AG09319 (cell line): ENCODE results near the gene C9orf57.
"Not testable (repeated sequence)": the region's sequence is repeated elsewhere in the genome, so short reads cannot be mapped to it uniquely, and the experiment has no call there.

Source experiments
- DNase-seq: peaks from one replicate; pipeline ENCODE4 v3.0.0-alpha.2; 2010; ENCODE audit warnings: low read depth; ENCODE audit errors: extremely low read depth
- TF ChIP-seq, protein P1 (sequence below): IDR thresholded peaks from 2 replicates; pipeline ENCODE4 v1.5.1; 2011; ENCODE audit warnings: low read depth, mild to moderate bottlenecking, inconsistent platforms, low read length, moderate library complexity

The C9orf57 gene

DNA sequence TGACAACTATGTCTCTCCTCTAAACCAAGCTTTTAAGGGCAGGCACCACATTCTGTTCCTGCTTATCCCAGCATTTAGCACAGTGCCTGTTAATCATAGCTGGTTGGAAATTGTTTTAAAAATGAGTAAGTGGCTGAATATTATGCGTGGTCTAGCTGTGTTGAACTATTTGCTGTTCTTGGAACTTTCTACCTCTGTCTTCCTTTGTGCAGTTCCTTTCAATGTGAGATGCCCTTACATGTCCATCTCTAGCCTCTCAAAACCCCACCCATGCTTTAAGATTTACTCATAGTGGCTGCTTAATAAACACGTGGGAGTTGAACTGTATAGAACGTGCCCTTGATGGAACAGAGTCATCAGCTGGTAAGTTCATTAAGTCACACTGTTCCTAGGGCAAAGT, 34.5 kb downstream of the C9orf57 start:
- DNase-seq = no peak
- TF ChIP-seq, protein P1, sequence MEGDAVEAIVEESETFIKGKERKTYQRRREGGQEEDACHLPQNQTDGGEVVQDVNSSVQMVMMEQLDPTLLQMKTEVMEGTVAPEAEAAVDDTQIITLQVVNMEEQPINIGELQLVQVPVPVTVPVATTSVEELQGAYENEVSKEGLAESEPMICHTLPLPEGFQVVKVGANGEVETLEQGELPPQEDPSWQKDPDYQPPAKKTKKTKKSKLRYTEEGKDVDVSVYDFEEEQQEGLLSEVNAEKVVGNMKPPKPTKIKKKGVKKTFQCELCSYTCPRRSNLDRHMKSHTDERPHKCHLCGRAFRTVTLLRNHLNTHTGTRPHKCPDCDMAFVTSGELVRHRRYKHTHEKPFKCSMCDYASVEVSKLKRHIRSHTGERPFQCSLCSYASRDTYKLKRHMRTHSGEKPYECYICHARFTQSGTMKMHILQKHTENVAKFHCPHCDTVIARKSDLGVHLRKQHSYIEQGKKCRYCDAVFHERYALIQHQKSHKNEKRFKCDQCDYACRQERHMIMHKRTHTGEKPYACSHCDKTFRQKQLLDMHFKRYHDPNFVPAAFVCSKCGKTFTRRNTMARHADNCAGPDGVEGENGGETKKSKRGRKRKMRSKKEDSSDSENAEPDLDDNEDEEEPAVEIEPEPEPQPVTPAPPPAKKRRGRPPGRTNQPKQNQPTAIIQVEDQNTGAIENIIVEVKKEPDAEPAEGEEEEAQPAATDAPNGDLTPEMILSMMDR = no peak

DNA sequence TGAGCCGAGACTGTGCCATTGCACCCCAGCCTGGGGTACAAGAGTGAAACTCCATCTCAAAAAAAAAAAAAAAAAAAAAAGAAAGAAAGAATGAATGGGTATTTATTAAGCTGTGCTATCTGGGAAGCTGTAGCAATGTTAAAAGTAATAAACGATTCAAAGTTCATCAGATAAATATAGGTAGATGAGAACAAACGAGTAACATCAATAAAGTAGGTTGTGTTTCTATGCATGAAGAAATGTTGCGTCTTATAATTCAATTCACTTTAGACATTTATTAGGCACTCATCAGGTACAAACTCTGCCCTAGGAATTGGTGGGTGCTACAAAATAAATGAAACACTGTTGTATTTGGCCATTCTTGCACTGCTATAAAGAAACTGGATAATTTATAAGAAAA, 36.8 kb downstream of the C9orf57 start:
- DNase-seq = no peak
- TF ChIP-seq, protein P1 = no peak

DNA sequence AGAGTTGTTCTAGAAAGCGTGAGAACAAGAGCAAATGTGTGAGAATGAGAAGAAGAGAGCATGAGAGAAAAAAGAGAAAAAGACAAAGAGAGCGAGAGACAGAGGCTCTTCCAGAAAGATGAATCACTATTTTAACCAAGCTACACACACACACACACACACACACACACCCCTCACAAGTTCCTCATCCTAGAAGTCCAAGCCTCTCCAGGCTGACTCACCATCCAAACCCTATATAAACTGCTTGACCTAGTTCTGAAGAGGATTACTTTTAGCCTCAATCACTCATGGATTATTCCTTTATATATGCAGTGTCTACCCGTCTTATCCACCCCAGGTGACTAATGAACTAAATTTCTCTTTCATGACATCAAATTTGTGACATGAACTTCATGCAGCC, 37.6 kb downstream of the C9orf57 start:
- TF ChIP-seq, protein P1 = no peak
- DNase-seq = no peak

DNA sequence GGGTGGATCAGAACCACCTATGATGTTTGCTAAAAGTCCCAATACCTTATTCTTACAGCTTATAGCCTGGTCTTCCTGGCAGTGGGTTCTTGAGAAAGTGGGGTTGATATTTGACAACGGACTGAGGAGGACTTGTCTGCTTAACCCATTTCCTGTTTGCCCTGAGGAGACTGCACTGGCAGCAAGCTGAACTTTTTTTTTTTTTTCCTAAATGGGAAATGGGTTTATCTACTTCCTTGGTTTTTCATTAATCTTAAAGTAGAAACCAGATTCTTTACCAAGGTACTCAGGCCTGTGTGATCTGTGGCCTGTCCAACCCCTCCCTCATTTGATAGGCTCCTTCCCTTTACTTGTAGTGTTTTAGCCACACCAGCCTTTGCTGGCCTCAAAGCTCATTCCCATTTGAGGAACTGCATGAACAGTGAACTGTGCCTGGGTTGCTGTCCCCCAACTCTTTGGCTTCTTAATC, 47.1 kb downstream of the C9orf57 start:
- TF ChIP-seq, protein P1 = no peak
- DNase-seq = no peak

DNA sequence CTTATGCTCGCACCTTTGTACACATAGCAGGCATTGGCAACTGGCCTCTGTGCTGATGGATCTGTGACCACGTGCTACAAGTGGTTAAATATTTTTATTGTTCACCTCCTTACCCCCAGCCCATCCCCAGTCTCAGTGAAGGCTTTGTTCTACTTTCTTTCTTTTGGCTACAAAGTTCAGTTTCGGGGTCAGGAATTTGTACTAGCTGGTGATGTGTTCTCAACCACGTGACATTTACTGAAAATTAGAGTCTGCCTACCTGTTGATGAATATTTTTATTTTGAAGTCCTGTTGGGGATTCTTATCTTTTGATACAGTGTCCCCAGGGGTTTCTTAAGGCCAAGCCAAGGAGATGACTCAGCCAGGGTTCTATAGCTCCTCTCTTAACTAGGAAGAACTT, 47.8 kb downstream of the C9orf57 start:
- DNase-seq = no peak
- TF ChIP-seq, protein P1 = no peak

DNA sequence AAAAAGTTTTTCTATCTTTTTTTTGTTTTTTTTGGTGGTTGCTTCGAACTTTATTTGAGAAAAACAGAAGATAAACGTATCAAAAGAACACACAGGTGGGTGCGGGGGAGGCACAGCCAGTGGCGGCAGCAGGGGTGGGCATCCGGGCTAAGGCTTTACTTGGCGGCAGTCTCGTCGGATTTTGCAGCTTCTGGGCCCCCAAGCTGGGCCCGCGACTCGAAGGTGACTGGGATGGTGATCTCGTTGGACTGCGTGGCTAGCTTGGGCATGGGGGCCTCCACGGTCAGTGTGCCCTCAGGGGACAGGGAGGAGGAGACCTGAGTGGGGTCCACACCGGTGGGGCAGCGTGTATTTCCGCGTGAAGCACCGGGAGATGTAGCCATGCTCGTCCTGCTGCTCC, 52.7 kb downstream of the C9orf57 start:
- DNase-seq = not testable (repeated sequence)

DNA sequence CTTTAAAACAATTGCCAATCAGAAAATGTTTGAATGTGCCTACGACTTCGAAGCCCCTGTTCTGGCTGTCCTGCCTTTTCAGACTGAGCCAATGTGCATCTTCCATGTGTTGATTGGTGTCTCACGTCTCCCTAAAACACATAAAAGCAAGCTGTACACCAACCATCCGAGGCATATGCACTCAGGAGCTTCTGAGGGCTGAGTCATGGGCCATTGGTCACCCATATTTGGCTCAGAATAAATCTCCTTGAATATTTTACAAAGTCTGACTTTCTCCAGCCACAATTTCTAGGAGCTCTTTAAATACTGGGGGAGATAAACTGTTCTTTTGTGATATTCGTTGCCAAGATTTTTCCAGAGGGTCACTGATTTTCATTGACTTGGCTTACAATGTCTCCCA, 53.9 kb downstream of the C9orf57 start:
- TF ChIP-seq, protein P1 = no peak
- DNase-seq = no peak

DNA sequence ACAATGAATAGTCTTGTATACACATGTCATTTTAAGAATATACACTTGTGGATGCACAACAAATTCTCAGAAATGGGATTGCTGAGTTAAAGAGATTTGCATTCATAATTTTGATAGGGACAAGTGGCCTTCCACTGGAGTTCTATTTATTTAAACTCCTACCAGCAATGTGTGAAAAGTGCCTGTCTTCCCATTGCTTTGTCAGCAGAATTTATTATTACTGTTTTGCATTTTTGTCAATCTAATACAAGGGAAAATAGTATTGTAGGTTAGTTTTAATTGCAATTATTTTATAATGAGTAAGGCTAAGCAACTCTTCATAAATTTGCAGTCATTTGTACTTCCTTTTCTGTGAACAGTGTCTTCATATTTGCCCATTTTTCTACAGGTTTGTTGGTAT, 55.0 kb downstream of the C9orf57 start:
- TF ChIP-seq, protein P1 = no peak

More for the DNA sequence above, 55.0 kb downstream of the C9orf57 start:
- DNase-seq = no peak
